Activated CD8-positive, alpha-beta memory T cell treated with anti-CD3 and anti-CD28 coated beads, Interleukin-2, amount 50 U/mL, for 48 hours (primary cell): Measurements from ENCODE around the gene RAD17.
"Not testable (repeated sequence)": the region's sequence is repeated elsewhere in the genome, so short reads cannot be mapped to it uniquely, and the experiment has no call there.

Experiments
- DNase-seq: peaks from one replicate; pipeline ENCODE4 v3.0.0-alpha.2; 2020

The RAD17 gene

GRCh38 chr5:69374911-69375446 lies 5.4 kb downstream of the RAD17 start:
- no peak for DNase-seq

GRCh38 chr5:69378376-69378775 lies 8.8 kb downstream of the RAD17 start:
- no peak for DNase-seq

GRCh38 chr5:69404659-69405330 lies 35.2 kb downstream of the RAD17 start:
- no peak for DNase-seq

GRCh38 chr5:69414885-69415583 lies 45.4 kb downstream of the RAD17 start, which contains the start of gene MARVELD2:
MARVELD2 (plus strand) TSS chr5:69415116; CDS start chr5:69419386, 4,270 bp downstream.
- peak; percentile 66 for DNase-seq

- DNase-seq = no peak
Observed at GRCh38 chr5:69415584-69415958, 46.0 kb downstream of the RAD17 start.

GRCh38 chr5:69416180-69416579 lies 46.6 kb downstream of the RAD17 start:
- no peak for DNase-seq

- DNase-seq = no peak
Observed at GRCh38 chr5:69416699-69417098, 47.1 kb downstream of the RAD17 start.

GRCh38 chr5:69418554-69418953 lies 48.9 kb downstream of the RAD17 start:
- DNase-seq = no peak

GRCh38 chr5:69431424-69432303 lies 62.0 kb downstream of the RAD17 start:
- DNase-seq = no peak

GRCh38 chr5:69432412-69433206 lies 63.0 kb downstream of the RAD17 start:
- no peak for DNase-seq

- DNase-seq = not testable (repeated sequence)
Observed at GRCh38 chr5:69435276-69435884, 65.8 kb downstream of the RAD17 start.

GRCh38 chr5:69444127-69444754 lies 74.6 kb downstream of the RAD17 start:
- DNase-seq = no peak

GRCh38 chr5:69449511-69449910 lies 79.9 kb downstream of the RAD17 start:
- DNase-seq = no peak

GRCh38 chr5:69450116-69450515 lies 80.5 kb downstream of the RAD17 start:
- no peak for DNase-seq

- DNase-seq = not testable (repeated sequence)
Observed at GRCh38 chr5:69450527-69450926, 80.9 kb downstream of the RAD17 start.

- no peak for DNase-seq
Observed at GRCh38 chr5:69451941-69452647, 82.5 kb downstream of the RAD17 start.

- DNase-seq = not testable (repeated sequence)
Observed at GRCh38 chr5:69453487-69453886, 83.9 kb downstream of the RAD17 start.

GRCh38 chr5:69454460-69455249 lies 85.0 kb downstream of the RAD17 start:
- DNase-seq = no peak

GRCh38 chr5:69455428-69455988 lies 85.9 kb downstream of the RAD17 start:
- not testable (repeated sequence) for DNase-seq
